SIG-M5 treated with dmso at 0.1 percent for 504 hours (cell line): ENCODE data around the gene GLYR1.

Experiments
- DNase-seq: peaks from one replicate; lab custom pipeline; 2025; ENCODE audit not compliant: unreplicated experiment; lab: John Stamatoyannopoulos, UW

The GLYR1 gene

GRCh38 chr16:4811242-4811641 lies 35.8 kb downstream of the GLYR1 start:
- DNase-seq, result no peak

DNA sequence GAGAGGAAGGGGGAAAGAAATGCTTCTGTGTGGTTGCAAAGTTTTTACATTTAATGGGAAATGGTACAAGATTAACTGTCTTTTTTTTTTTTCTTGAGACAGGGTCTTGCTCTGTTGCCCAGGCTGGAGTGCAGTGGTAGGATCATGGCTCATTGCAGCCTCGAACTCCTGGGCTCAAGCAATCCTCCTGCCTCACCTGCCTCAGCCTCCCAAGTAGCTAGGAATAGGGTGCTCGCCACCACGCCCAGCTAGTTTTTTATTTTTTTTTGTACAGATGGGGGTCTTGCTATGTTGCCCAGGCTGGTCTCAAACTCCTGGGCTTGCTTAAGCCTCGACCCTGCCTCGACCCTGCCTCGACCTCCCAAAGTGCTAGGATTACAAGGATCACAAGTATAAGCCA lies 40.8 kb downstream of the GLYR1 start:
- no peak for DNase-seq

GRCh38 chr16:4805231-4805630 lies 41.9 kb downstream of the GLYR1 start:
- no peak for DNase-seq

GRCh38 chr16:4803898-4804762 lies 43.0 kb downstream of the GLYR1 start:
- no peak for DNase-seq

- peak; percentile 55 for DNase-seq
Measured at GRCh38 chr16:4803401-4803844, 43.7 kb downstream of the GLYR1 start.

DNA sequence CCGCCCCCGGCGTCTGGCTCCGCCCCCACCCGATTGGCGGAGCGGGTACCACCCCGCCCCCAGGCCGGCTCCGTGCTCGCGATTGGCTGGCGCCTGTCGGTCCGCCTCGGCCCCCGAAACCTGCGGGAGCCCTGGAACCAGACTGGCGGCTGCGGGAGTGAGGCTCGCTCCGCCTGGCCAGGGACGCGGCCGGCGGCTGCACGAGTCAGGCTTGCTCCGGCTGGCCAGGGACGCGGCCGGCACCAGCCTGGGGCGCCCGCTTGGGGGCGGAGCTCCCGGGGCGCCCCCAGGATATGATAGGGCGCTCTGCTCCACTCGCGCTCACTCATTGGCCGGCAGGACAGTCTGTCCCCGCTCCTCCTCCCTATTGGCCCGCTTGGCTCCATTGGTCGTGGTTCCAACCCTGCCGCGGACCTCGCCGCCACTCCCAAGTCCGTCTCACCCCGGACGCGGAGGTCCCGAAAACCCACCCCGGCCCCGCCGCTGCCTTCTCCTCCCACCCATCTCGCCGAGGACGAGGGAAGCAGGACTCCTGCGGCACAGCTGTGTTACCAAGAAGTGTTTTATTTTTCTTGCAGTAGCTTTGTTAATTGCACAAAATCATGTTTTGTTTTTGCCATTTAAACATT lies 44.3 kb downstream of the GLYR1 start:
- DNase-seq, result peak; percentile 87

DNA sequence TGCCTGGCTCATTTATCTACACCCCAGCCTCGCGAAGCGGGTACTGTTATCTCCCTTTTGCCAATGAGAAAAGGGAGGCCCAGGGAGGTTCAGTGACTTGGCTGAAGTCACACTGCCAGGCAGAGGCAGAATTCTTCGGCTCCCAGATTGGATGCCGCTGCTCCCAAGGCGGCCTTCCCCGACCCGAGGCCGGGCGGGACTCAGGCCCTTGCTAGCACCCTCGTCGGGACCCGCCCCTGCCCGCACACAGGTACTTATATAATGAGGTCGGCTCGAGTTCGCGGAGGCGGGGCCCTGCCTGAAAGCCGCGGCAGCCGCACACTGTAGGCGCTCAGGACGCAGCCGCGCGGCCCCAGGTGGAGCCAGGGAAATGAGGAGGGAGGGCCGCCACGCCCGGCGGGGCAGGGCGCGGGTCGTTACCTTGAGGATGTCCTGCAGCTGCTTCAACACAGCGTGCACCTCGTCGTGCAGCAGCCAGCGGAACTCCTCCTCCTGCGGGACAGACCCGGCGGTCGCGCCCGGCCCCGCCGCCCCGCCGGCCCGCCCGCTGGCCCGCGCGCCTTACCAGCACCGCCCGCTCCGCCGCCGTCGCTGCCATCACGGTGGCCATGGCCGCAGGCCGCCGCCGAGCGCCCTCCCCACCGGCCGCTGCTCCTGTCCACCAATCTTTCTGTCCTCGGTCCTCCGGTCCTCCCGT lies 45.0 kb downstream of the GLYR1 start, which contains the start of gene ROGDI:
Gene ROGDI, minus strand, starts transcription at position 672 of the 697 bp plus-strand sequence. Its CDS starts 62 bp downstream, at position 610.
- peak; percentile 67 for DNase-seq

- no peak for DNase-seq
Measured at GRCh38 chr16:4801051-4801961, 45.8 kb downstream of the GLYR1 start.

DNA sequence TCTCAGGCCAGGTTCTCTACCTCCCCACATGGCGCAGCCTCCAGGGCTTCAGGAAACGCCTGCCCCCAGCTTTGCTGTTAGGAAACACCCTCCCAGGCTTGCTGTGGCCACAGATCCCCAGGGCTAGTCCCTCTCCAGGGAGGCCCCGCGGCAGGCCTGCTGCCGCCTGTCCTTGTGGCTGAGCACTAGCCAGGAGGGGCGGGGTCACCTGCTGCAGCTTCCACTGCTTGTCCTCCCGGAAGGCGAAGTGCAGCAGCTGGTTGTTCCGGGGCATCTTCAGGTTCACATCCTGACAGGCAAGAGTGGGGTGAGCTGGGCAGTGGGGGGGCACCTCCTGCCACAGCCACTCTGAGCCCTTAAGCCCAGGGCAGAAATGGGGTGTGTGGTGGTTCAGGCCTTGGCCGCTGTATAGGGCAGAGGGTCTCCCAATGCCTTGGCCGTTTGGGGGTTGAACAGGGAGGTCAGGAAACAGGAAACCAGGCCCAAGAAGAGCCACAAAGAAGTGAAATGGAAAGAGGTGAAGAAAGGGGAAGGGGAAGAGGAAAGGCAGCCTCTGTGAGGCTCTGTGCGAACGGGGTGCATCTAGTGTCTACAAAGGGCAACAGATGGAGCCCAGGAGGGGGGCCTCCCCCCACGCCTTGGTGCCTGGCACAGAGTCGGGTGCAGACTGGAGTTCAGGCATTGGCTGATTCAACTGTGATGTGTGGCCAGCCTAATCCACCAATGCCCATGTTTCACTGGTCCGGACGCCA lies 46.6 kb downstream of the GLYR1 start:
- DNase-seq, result peak; percentile 21

DNA sequence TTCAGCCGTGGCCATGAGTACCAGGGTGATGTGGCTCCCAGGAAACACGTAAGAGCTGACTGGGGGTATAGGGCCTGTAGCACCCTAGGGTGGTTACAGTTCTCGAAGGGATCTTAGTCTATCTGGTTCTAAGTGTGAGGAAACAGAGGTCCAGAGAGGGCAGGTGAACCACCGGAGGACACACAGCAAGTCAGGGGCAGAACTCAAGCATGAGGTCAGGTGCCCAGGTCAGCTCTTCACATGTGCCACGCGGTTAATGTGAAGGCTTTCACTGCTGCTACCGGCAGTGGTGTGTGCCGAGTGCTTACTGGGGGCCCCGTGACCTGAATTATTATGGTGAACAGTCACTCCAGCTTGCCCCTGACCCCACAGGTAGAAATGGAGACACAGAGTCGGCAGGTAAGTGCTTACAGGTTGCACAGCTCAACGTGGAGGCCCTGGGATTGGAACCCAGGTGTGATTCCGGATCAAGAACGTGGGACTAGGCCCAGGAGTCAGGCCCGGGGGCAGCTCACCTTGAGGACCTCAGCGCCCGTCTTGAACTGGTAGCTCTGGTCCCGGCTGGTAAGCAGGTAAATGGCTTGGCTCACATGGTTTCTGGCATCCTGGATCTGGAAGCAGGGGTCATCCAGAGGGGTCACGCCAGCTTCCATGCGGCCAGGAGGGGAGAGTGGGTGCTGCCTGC lies 47.8 kb downstream of the GLYR1 start:
- no peak for DNase-seq

DNA sequence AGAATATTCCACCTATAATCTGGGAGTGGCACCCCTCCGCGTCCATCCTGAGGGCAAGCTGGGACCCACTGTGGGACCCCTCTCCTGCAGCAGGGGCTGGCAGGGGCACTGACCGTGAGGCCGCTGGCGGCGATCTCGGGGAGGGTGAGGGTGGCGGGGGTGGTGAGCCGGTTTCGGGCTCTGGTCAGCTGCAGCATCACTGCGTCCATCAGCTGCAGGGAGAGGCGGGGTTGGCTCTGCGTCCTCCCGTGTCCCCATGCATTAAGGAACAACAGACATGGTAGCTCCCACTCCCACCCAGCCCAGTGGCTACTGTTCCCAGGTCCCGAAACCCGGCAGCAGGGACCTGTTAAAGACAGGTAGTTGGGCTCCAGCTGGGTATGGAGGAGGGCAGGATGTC lies 48.6 kb downstream of the GLYR1 start:
- no peak for DNase-seq

- DNase-seq, result no peak
Measured at GRCh38 chr16:4797805-4798252, 49.3 kb downstream of the GLYR1 start.

DNA sequence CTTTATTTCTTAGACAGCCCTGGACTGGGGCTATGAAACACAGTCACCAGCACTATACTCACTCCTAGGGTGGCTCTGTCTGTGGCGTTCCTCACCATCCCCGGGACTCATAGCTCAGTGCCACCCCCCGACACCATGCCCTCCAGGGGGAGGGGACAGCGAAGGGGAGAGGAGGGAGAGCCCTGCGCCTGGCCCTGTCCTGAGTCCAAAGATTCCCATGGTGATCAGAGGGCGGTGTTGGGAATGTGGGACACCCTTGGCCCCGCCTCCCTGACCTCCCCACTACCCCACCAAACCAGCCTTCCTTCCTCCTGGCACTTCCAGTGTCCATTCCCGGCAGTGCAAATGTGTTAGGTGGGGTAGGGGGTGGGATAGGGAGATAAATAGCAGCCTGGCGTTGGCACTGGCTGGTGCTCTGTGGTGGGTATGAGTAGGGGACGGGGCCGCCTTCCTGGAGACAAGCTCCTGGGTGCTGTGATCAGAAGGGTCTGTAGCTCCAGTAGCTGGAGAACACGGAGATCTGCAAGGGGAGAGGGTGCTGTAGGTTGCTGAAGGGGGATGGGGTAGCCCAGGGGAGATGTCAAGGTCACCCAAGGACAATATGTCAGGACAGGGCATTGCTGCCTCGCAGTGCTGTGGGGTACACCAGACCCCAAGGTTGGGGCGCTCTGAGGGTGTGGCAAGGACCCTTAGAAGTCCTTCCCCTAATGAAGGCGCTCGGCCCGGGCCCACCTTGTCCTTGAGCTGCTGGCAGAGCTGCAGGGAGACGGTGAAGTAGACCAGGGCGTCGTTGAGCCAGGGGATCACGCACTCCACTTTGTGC lies 49.9 kb downstream of the GLYR1 start:
- no peak for DNase-seq

- DNase-seq, result no peak
Measured at GRCh38 chr16:4795828-4796572, 51.1 kb downstream of the GLYR1 start.

DNA sequence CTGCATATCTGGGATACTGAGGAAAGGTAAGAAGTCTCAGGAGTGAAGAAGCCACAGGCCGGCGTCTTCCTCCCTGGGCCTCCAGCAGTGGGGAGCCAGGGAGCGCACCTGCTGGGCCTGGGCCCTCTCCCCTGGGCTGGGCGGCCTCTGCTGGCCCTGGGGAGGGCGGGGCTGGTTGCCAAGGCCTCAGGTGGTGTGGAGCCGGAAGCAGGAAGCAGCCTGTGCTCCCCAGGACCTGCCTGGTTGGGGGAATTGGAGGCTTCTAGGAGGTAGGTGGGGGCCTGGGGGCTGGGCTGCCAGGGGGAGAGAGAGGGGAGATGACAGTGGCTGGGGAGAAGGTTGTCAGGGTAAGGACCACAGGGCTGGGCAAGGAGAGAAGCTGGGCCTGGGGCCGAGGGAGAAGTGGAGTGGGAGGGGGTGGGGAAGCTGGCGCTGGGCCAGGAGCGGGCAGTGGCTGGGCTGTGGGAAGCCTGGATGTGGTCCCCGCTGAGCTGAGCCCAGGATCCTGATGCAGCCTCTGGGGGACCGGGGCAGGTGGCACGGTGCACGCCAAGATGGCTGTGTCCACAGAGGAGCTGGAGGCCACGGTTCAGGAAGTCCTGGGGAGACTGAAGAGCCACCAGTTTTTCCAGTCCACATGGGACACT lies 51.8 kb downstream of the GLYR1 start, which contains the start of gene SMIM22:
Gene SMIM22, plus strand, starts transcription at position 189 of the 647 bp plus-strand sequence. Its CDS starts 366 bp downstream, at position 555.
- no peak for DNase-seq

DNA sequence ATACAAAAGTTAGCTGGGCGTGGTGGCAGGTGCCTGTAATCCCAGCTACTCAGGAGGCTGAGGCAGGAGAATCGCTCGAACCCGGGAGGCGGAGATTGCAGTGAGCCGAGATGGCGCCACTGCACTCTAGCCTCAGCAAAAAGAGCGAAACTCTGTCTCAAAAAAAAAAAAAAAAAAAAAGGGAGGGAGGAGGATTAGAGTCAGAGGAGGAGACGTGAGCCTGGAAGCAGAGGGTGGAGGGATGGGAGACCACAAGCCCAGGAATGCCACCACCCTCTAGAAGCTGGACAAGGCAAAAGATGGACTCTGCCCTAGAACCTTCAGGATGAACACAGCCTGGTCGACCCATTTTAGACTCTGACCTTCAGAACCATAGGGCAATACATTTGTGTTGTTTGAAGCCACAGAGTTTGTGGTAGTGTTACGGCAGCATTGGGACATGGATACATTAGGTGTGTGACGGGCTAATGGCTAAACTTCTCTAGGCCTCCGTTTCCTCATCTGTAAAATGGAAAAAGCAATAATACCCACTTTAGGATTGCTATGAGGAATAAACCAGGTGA lies 54.1 kb downstream of the GLYR1 start:
- DNase-seq, result no peak

GRCh38 chr16:4790871-4791270 lies 56.2 kb downstream of the GLYR1 start:
- DNase-seq, result no peak
